Retina (tissue), 1 donor: ENCODE data around the gene ECI1.

Source experiments
- DNase-seq: peaks from one replicate; pipeline ENCODE4 v3.0.0-alpha.2; 2016

ECI1 gene

GRCh38 chr16:2232094-2232990 is 19.0 kb downstream of the ECI1 start:
- no peak for DNase-seq

- DNase-seq = no peak
Observed at GRCh38 chr16:2231016-2231931, 20.1 kb downstream of the ECI1 start.

DNA sequence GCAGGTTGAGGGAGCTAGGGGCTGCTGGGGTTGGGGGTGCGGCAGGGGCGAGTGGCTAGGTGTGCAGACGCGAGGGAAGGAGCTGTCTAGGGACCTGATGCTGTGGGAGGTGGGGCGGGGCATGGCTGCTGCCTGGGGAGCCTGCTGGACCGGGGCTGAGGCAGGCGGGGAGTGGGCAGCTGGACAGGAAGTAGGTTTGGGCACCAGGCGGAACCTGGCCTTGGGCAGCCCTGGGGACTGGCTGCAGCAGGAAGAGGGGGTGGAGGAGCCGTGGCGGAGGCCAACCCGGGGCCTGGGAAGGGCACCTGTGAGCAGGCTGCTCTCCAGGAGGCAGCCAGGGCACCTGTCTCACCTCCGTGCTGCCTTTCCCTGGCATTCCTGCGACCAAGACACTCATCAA is 21.0 kb downstream of the ECI1 start:
- DNase-seq = no peak

DNA sequence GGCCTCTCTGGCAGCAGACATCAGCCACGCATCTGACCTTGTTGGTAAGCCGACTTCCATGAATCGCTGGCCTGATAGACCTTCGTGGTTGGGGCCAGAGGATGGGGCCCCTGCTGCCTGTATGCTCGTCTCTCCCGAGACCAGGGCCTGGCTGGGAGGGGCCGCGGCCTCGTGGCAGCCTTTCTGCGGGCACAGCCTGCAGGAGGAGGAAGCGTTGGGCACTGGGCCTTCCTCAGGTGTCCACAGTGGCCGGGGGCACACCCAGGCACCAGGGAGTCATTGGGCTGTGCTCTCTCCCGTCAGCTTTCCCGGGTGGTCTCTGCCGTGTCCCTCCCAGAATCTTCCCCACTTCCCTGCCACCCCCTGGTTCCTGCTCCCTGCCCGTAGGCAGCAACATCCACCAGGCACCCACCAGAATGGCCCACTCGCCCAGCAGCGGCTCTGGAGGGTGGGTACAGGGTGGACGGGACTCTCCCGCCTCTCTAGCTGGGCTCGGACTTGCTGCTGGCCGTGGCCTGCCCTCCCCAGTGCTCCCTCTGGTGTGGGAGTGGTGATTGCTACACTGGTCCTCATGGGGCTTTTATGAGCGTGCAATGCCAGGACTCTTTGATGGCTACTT is 21.6 kb downstream of the ECI1 start:
- DNase-seq = no peak

GRCh38 chr16:2229091-2229490 is 22.3 kb downstream of the ECI1 start:
- DNase-seq = no peak

- no peak for DNase-seq
Observed at GRCh38 chr16:2228161-2228824, 23.1 kb downstream of the ECI1 start.

DNA sequence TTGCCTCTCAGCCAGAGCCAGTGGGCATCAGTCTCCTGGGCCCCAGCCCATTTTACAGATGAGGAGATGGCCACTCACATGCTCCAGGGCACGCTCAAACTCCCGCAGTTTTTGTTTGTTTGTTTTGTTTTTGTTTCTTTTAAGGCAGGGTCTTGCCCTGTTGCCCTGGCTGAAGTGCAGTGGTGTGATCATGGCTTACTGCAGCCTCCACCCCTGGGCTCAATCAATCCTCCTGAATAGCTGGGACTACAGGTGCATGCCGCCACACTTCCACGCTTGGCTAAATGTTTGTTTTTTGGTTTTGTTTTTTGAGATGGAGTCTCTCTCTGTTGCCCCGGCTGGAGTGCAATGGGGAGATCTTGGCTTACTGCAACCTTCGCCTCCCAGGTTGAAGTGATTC is 24.5 kb downstream of the ECI1 start:
- no peak for DNase-seq

GRCh38 chr16:2226245-2226793 is 25.1 kb downstream of the ECI1 start:
- DNase-seq = no peak

- no peak for DNase-seq
Observed at GRCh38 chr16:2223942-2224486, 27.4 kb downstream of the ECI1 start.

GRCh38 chr16:2223221-2223941 is 28.0 kb downstream of the ECI1 start, which contains the start of gene E4F1:
Gene E4F1, plus strand, starts transcription at chr16:2223591. Its CDS starts 23 bp downstream, at chr16:2223614.
- DNase-seq = peak; percentile 96

DNA sequence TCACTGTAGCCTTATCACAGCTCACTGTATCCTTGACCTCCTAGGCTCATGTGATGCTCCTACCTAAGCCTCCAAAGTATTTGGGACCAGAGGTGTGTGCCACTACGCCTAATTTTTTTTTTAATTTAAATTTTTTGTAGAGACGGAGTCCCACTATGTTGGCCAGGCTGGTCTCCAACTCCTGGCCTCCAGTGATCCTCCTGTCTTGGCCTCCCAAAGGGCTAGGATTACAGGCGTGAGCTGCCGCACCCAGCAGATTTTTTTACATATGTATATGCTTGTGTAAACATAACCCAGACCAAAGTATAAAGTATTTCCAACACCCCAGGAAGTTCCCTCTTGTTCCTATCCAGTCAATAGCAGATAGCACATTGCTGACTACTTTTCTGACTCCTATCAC is 35.1 kb downstream of the ECI1 start:
- no peak for DNase-seq

GRCh38 chr16:2214719-2214968 is 36.7 kb downstream of the ECI1 start, which contains the start of gene PGP:
Gene PGP, minus strand, starts transcription at chr16:2214840. Its CDS starts 63 bp downstream, at chr16:2214777.
- peak; percentile 99 for DNase-seq

- peak; percentile 49 for DNase-seq
Observed at GRCh38 chr16:2213817-2214718, 37.3 kb downstream of the ECI1 start.

- DNase-seq = no peak
Observed at GRCh38 chr16:2212362-2213324, 38.7 kb downstream of the ECI1 start.

DNA sequence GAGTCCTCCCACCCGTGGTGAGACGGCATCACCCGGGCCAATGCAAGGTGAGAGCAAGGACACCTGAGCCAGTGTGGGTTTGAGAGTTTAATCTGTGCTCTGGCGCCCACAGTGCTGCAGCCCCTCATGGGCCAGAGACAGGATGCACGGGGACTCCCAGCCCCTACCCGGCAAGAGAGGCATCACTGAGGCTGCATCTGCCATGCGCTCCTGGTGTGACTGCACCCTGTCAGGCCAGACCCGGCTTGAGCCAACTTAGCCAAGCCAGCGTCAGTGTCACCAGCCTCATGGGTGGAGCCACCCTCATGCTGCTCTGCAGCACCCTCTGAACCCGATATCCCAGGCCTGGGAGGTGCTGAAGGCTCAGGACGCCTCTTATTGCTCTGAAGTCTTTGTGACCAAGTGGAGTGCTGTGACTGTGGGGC is 39.5 kb downstream of the ECI1 start:
- DNase-seq = no peak

- DNase-seq = no peak
Observed at GRCh38 chr16:2210386-2211365, 40.7 kb downstream of the ECI1 start, which contains the start of gene BRICD5. Gene BRICD5, minus strand, starts transcription at chr16:2210863. Its CDS starts 30 bp downstream, at chr16:2210833.

DNA sequence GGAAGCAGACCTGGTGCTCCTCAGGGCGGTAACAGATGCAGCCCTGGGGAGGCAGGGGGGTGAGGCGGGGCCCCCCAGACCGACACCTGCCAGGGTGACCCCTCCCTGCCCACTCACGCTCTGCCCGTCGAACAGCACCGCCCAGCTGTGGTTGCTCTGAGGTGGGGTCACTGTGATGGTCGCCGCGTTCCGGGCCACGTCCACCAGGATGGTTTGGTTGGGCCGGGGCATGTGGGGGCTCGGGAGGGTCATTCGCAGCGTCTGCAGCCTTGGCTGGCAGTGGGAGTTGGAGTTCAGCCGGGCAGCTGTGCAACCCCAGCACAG is 41.4 kb downstream of the ECI1 start:
- no peak for DNase-seq
